Suppressor macrophage treated with lipopolysaccharide for 4 hours (primary cell): ENCODE results near the gene DHX8.
A peak's percentile ranks its signal among the peaks of the same experiment; 100 is the strongest.
"Not testable (repeated sequence)": the region's sequence is repeated elsewhere in the genome, so short reads cannot be mapped to it uniquely, and the experiment has no call there.

Experiments
- DNase-seq: peaks from one replicate; pipeline ENCODE4 v3.0.0-alpha.2; 2020

Gene DHX8

DNA sequence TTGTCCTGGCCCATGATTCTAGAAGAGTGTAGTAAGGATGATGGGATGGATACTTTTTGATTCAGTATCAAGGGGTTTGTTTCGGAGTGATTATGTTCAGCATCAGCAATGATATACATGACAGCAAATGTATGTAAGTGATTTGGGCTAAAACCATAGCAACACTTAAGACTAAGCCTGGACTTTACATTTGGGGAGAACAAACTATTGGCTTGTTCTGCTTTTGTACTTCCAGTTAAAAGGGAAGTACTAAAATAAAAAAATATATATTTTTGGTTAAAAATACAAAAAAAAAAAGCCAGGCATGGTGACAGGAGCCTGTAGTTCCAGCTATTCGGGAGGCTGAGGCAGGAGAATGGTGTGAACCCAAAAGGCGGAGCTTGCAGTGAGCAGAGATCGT is 20.5 kb upstream of the DHX8 start:
- DNase-seq: no peak

DNA sequence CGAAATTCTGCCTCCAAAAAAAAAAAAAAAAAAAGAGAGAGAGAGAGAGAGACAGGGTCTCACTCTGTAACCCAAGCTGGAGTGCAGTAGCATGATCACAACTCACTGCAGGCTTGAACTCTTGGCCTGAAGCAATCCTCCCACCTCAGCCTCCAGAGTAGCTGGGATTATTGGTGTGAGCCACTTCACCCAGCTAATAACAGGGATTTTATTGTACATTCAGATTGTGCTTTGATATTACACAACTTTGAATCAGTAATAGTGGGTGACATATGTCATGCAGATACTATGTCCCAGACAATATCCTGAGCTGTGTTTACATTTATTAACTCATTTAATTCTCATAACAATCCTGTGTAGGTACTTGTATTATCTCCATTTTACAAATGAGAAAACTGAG is 19.7 kb upstream of the DHX8 start:
- no peak for DNase-seq

DNA sequence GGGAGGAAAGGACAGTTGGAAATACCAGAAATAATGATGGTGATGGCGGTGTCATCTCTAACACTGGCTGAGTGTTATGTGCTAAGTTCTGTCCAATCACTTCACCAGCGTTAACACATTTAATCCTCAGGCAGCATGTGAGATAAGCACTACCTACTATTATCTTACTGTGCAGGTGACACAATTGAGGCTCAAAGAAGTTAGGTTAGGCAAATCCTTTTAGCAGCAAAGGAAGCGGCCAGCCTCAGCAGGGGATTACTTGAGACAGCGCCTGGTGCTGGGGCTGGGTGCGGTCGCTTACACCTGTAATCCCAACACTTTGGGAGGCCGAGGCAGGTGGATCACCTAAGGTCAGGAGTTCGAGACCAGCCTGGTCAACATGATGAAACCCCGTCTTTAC is 18.7 kb upstream of the DHX8 start:
- no peak for DNase-seq

- DNase-seq: peak; percentile 81
Observed at GRCh38 chr17:43467981-43468581, 15.7 kb upstream of the DHX8 start.

GRCh38 chr17:43468691-43469139 is 15.1 kb upstream of the DHX8 start:
- peak; percentile 63 for DNase-seq

- DNase-seq: peak; percentile 52
Observed at GRCh38 chr17:43469145-43469544, 14.6 kb upstream of the DHX8 start.

DNA sequence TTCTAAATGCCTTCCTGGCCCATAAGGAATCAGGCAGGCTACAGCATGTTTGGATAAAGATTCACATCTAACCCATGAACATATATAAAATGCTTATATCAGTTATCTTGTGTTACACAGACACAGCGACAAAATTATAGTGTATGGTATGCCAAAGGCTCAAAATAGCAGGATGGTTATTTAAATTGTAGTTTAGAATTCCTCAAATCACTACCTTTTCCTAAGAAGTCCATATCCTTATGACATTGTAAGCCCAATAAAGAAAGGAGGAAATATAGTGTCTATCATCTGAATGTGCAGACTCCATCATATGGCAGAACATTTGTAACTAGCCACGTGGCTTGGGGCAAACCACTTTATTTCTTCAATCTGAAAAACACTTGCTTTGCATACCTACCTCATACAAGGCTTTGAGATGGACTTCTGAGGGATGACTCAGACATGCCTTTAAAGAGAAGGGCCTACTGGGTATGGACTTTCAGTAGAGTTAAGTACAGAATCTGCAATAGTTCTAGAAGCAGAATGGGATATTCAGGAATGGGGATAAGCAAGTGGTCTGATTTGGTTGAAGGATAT is 12.1 kb upstream of the DHX8 start:
- no peak for DNase-seq

DNA sequence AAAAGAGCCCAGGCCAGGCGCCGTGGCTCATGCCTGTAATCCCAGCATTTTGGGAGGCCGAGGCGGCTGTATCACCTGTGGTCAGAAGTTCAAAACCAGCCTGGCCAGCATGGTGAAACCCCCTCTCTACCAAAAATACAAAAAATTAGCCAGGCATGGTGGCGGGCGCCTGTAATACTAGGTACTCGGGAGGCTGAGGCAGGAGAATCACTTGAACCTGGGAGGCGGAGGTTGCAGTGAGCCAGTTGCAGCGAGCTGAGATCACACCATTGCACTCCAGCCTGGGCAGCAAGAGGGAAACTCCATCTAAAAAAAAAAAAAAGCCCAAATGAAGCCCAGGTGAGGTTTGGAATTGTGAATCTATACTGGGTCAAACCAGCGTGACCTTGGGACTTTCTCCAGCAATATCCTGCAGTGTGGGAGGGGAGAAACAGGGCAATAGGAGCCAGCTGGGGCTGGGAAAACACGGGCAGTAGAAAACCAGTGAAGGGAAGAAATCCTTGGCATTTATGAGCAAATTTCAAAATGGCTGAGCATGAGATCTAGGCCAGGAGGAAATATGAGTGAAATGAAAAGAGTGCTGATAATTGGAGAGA is 8.2 kb upstream of the DHX8 start:
- no peak for DNase-seq

GRCh38 chr17:43476306-43476705 is 7.5 kb upstream of the DHX8 start:
- DNase-seq: not testable (repeated sequence)

- no peak for DNase-seq
Observed at GRCh38 chr17:43477832-43478634, 5.7 kb upstream of the DHX8 start.

- DNase-seq: no peak
Observed at GRCh38 chr17:43479948-43480347, 3.8 kb upstream of the DHX8 start.

DNA sequence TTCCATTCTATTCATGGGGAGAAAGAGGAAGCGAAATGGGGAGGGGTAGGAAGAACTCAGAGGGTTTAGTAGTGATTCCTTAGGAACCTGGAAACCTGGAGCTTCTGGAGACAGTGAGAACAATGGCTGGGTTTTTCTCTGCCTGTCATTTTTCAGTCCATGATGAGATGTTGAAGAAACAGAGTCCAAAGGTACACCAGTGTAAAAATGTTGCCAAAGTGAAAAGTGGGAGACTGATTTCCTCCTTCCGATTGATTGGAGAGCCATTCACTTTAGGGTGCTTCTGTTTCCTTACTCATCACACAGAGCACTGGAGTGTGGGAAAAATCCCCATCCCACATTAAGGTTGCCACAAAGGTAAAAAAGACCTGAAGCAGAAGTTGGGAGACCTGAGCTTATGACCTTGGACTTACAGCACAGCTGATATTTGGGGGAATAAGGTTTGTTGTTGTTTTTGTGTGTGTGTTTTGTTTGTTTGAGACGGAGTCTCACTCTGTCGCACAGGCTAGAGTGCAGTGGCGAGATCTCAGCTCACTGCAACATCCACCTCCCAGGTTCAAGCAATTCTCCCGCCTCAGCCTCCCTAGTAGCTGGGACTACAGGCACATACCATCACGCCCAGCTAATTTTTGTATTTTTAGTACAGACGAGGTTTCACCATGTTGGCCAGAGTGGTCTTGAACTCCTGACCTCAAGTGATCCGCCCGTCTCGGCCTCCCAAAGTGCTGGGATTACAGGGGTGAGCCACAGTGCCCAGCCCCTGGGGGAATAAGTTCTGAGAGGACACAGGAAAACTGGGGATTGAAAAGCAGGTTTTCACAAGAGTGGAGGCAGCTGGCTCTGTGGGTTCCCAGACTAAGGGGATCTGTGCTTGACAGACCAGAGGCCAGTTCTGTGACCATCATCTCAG is 1.4 kb upstream of the DHX8 start:
- no peak for DNase-seq

DNA sequence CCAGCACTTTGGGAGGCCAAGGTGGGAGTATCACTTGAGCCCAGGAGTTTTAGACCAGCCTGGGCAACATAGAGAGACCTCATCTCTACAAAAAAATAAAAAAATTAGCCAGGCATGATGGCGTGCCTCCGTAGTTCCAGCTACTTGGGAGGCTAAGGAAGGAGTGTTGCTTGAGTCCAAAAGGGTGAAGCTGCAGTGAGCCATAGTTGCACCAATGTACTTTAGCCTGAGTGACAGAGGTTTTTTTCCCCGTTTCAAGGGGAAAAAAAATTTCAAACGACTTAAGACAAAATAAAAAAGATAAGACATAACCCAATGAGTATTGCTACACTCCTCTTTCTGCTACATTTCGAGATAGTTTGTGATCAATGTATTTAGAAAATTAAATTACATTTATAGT is 6.8 kb downstream of the DHX8 start:
- no peak for DNase-seq

GRCh38 chr17:43509440-43509839 is 25.7 kb downstream of the DHX8 start:
- not testable (repeated sequence) for DNase-seq

- not testable (repeated sequence) for DNase-seq
Observed at GRCh38 chr17:43511199-43511598, 27.4 kb downstream of the DHX8 start.

GRCh38 chr17:43515656-43516055 is 31.9 kb downstream of the DHX8 start:
- no peak for DNase-seq

DNA sequence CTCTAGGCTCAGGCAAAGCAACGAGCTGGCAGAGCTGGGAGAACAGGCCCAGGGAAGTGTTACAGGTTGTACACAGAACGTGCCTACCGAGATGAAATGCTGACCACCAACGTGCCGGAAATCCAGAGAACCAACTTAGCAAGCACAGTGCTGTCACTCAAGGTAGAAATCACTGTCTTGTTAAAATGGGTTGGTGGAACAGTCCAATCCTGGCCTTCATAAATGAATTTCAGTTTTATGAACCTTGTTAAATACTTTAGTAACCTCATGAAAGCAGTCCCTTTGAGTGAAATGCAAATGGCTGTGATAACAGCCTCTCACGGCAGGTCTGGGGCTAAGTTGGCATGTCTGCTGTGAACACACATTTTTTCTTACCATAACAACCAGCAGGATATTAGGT is 33.4 kb downstream of the DHX8 start:
- DNase-seq: no peak

DNA sequence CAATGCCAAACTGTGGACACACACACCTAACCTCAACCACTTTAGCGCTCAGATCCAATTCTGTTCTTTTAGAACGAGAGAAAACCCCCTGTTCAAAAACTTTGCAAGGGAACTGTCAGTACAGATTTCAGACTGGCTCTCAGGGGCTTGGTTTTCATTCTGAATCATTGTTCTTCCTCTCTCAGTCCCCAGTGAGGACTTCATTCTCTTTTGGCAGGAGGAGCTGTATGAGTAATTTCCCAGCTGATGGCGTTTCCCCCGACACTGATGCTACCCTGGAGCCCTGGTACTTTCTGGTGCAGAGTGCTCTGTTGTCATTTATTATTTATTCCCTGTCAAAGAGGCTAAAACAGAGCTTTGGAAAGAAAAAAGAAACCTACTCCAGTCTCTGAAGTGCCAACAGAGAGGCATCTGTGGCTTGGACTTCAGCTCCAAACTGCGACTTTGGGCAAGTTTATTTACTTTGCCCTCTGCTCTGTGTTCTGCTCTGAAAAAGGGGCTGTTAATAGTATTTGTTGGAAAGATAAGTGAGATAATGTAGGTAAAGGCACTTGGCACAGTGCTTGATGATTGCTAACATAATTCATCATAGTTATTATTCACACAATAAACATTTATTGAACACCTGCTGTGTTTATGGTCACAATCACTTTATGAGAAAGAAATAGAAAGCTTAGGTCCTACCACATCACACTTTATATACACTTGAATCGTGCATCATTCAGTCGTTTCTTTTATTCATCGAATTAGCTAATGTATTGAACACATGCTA is 34.0 kb downstream of the DHX8 start:
- DNase-seq: peak; percentile 13

- DNase-seq: no peak
Observed at GRCh38 chr17:43521389-43521788, 37.6 kb downstream of the DHX8 start.

DNA sequence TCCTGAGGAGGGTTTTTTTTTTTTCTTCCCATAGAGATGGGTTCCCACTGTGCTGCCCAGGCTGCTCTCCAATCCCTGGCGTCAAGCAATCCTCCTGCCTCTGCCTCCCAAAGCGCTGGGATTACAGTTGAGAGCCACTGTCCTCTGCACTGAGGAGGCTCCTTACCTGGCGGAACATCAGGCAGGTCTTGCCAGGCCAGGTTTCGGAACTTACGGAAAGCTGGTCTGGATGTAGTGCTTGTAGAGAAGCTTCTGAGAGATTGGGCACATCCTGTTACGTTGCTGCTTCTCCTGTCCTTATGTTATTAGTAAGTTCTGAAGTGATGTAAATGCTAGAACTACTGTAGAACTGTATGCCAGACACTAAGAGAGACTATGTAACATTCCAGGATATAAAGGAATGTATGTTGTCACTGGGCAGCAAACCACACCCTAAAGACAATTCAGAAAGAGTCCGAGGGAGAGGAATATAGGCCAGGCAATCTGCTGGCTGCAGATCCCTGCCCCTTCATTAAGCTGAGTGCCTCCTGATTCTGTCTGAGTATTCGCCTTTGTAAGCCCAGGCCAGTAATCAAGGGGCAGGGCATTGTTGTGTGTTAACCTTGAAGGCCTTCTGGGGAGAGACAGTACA is 41.3 kb downstream of the DHX8 start:
- DNase-seq: no peak

DNA sequence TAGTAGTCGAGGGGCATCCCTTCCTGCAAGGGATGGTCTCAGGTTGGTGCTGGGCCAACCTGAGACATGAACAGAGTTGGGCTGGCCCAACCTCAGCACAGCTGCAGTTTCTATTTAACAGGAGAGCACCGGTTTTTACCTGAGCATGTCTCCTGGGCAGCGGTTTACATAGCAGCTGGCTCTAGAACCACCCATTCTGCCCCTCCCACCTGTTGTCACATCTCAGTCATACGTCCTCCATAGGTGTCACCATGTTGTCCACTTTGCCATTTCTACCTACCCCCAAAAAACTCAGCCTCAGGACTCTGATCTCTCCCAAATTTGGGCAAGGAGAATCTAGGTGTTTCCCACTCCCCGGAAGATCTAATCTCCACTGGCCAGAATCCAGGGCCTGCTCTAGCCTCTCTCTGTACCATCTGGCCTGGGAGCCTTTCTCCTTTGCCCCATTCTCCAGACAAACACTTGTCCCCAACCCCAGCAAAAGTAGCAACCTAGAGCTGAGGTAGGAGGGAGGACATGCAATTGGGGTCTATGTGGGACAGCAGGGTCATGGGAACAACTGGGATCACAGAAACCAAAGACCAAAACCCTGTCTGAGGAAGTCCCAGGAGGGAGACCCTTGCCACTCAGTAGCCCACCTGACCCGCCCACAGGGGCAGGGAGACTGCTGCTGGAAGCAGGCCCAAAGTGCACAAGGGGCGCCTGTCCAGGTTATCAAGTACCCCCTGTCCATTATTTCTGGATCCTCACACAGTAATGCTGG is 43.3 kb downstream of the DHX8 start:
- no peak for DNase-seq
